K562 (cell line): Measurements from ENCODE around the gene ZNF724. TPM values are rescaled to one million over a fixed set of nuclear protein-coding genes. Genes with fewer than 3 reads are reported as not detected.

Experiments
- ATAC-seq: fragments of 200-7000 bp; cut with Tn5 transposase; 3 replicates; pipeline ENCODE4 v1.9.1; 2020; ENCODE audit warnings: moderate library complexity
- Bru-seq: library from RNA; stranded (reverse); fragments of 400-500 nt; gene quantifications from one replicate; lab custom pipeline; 2021; lab: Mats Ljungman, UMichigan
- BruChase-seq, 2 experiments: library from RNA; stranded (reverse); fragments of 400-500 nt; gene quantifications; one replicate each; lab custom pipeline; 2021; lab: Mats Ljungman, UMichigan
- BruUV-seq: library from RNA; stranded (reverse); fragments of 400-500 nt; replicated peaks from 2 replicates; lab custom pipeline; 2021; lab: Mats Ljungman, UMichigan
- CTCF ChIA-PET: fragments of 300-600 bp; formaldehyde crosslinking; extraction: SDS; loops from one replicate; lab custom pipeline; 2021; ENCODE audit warnings: low intra/inter-chr PET ratio; lab: Yijun Ruan, JAX
- POLR2A ChIA-PET: fragments of 300-600, 350-650 bp; sonication (Branson Sonifier 250); formaldehyde crosslinking; extraction: SDS; loops from one replicate; lab custom pipeline; 2021; ENCODE audit warnings: antibody characterized with exemption, inconsistent platforms; lab: Yijun Ruan, JAX
- DNase-seq, 4 experiments: peaks; one replicate each; pipeline versions ENCODE4 v3.0.0 to v3.0.0-alpha.2; 2011 to 2018; ENCODE audit warnings: low spot score in 3 of 4, mixed read lengths in 3 of 4; ENCODE audit errors: extremely low read depth in 1 of 4
- FAIRE-seq: peaks from 2 replicates; lab custom pipeline; 2011; peaks lifted over from hg19 to GRCh38; lab: Jason Lieb, UNC
- H2AFZ ChIP-seq: 2 replicates; pipeline ENCODE4 v1.6.0; 2011; ENCODE audit warnings: low read depth, low read length, control low read depth, inconsistent platforms
- H3K27ac ChIP-seq: fragments of 200-600 bp; 3 replicates; pipeline ENCODE4 v1.8.0; 2011; ENCODE audit warnings: low read depth, mild to moderate bottlenecking, control low read depth, inconsistent platforms, low read length, moderate library complexity, mixed read lengths; ENCODE audit errors: extremely low read depth
- H3K27me3 ChIP-seq, 2 experiments: fragments of 300-600 bp in 1 of 2; 2 replicates in 1 of 2; 3 replicates in 1 of 2; pipeline versions ENCODE4 v1.6.0 to v1.8.0; 2011; ENCODE audit warnings: inconsistent platforms in 2 of 2, low read length in 2 of 2, mild to moderate bottlenecking in 1 of 2, mixed read lengths in 1 of 2, moderate library complexity in 1 of 2; ENCODE audit not compliant: control insufficient read depth in 2 of 2, insufficient read depth in 2 of 2
- H3K36me3 ChIP-seq: fragments of 300-600 bp; 3 replicates; pipeline ENCODE4 v1.8.0; 2011; ENCODE audit warnings: mild to moderate bottlenecking, low read length, inconsistent platforms; ENCODE audit not compliant: control insufficient read depth, insufficient read depth
- H3K4me1 ChIP-seq, 2 experiments: fragments of 200-600 bp in 1 of 2; replicated peaks in 1 of 2; 2 replicates in 1 of 2; 3 replicates in 1 of 2; pipeline versions ENCODE4 v1.5.1 to v1.8.0; 2011; ENCODE audit warnings: inconsistent platforms in 2 of 2, low read length in 2 of 2, mild to moderate bottlenecking in 1 of 2, mixed read lengths in 1 of 2, moderate library complexity in 1 of 2; ENCODE audit not compliant: control insufficient read depth in 2 of 2, insufficient read depth in 2 of 2
- H3K4me2 ChIP-seq: 2 replicates; pipeline ENCODE4 v1.6.1; 2011; ENCODE audit warnings: low read length, control low read depth, inconsistent platforms, mixed read lengths; ENCODE audit not compliant: insufficient read depth
- H3K4me3 ChIP-seq: fragments of 200-600 bp; sonication (generic), shearing (Covaris generic); 2 replicates; pipeline ENCODE4 v1.5.1; 2016; ENCODE audit warnings: control low read depth, inconsistent platforms
- H3K79me2 ChIP-seq: fragments of 200-600 bp; 3 replicates; pipeline ENCODE4 v1.8.0; 2011; ENCODE audit warnings: low read length, inconsistent platforms; ENCODE audit not compliant: control insufficient read depth, insufficient read depth
- H3K9ac ChIP-seq, 2 experiments: 2 replicates each; pipeline versions ENCODE4 v1.6.0 to v1.6.1; 2011; ENCODE audit warnings: low read depth in 2 of 2, low read length in 2 of 2, control low read depth in 1 of 2, inconsistent platforms in 1 of 2, mild to moderate bottlenecking in 1 of 2, mixed read lengths in 1 of 2; ENCODE audit not compliant: insufficient read depth in 1 of 2
- H3K9me1 ChIP-seq: one replicate; pipeline ENCODE4 v1.6.0; 2011; ENCODE audit warnings: inconsistent platforms, mild to moderate bottlenecking, low read length, moderate library complexity; ENCODE audit not compliant: control insufficient read depth, insufficient read depth
- H3K9me3 ChIP-seq: replicated peaks from 2 replicates; pipeline ENCODE4 v1.5.1; 2011; ENCODE audit warnings: low read depth, low read length, inconsistent platforms; ENCODE audit not compliant: control insufficient read depth, insufficient read depth
- H4K20me1 ChIP-seq: replicated peaks from 2 replicates; pipeline ENCODE4 v1.6.1; 2011; ENCODE audit warnings: low read length, inconsistent platforms, mixed read lengths; ENCODE audit not compliant: control insufficient read depth, insufficient read depth
- ARID1B ChIP-seq: fragments of 450-650 bp; IDR thresholded peaks from 2 replicates; pipeline ENCODE4 v1.6.1; 2016; ENCODE audit warnings: antibody characterized with exemption, mild to moderate bottlenecking, inconsistent platforms
- ESRRB ChIP-seq: fragments of 250-450 bp; sonication (Bioruptor Pico); IDR thresholded peaks from 2 replicates; pipeline ENCODE4 v1.5.0; 2020; ENCODE audit warnings: mild to moderate bottlenecking, moderate library complexity, borderline replicate concordance
- FUS ChIP-seq: fragments of 200-400 bp; formaldehyde crosslinking; optimal IDR thresholded peaks from 2 replicates; pipeline ENCODE3; 2017; ENCODE audit warnings: low read depth, low read length
- JUND ChIP-seq, 2 experiments: IDR thresholded peaks; 2 replicates in 1 of 2; 3 replicates in 1 of 2; pipeline ENCODE4 v1.6.1; 2011; ENCODE audit warnings: borderline replicate concordance in 2 of 2, low read depth in 2 of 2, low read length in 2 of 2, improper control_type of control experiment in 1 of 2, missing biosample characterization in 1 of 2, missing genetic modification characterization in 1 of 2, missing genetic modification reagents in 1 of 2
- MTA1 ChIP-seq: fragments of 450-650 bp; IDR thresholded peaks from 2 replicates; pipeline ENCODE4 v1.6.1; 2017; ENCODE audit warnings: borderline replicate concordance
- NR2F6 ChIP-seq: fragments of 450-650 bp; formaldehyde crosslinking; IDR thresholded peaks from 2 replicates; pipeline ENCODE4 v1.4.0; 2020; ENCODE audit warnings: mild to moderate bottlenecking
- RBFOX2 ChIP-seq: fragments of 200-400 bp; formaldehyde crosslinking; IDR thresholded peaks from 2 replicates; pipeline ENCODE4 v1.6.1; 2017; ENCODE audit warnings: low read depth, mild to moderate bottlenecking, low read length, moderate library complexity
- RBM25 ChIP-seq: fragments of 200-400 bp; formaldehyde crosslinking; IDR thresholded peaks from 2 replicates; pipeline ENCODE4 v1.6.1; 2018; ENCODE audit warnings: low read length, low read depth, moderate library complexity; ENCODE audit not compliant: severe bottlenecking
- RBM34 ChIP-seq: fragments of 200-400 bp; formaldehyde crosslinking; IDR thresholded peaks from 2 replicates; pipeline ENCODE4 v1.6.1; 2018; ENCODE audit warnings: low read length, borderline replicate concordance; ENCODE audit not compliant: insufficient read depth
- STAG1 ChIP-seq: sonication (generic); formaldehyde crosslinking; IDR thresholded peaks from 2 replicates; pipeline ENCODE4 v1.5.0; 2020; ENCODE audit warnings: missing genetic modification reagents, borderline replicate concordance
- TBL1XR1 ChIP-seq, 2 experiments: IDR thresholded peaks; 2 replicates each; pipeline ENCODE4 v1.6.1; 2012; ENCODE audit warnings: improper control_type of control experiment in 2 of 2, low read length in 2 of 2, mild to moderate bottlenecking in 1 of 2
- TCF3 ChIP-seq: sonication (generic); formaldehyde crosslinking; IDR thresholded peaks from 2 replicates; pipeline ENCODE4 v1.4.0; 2020; ENCODE audit warnings: mild to moderate bottlenecking, missing genetic modification reagents
- ZBTB7A ChIP-seq: IDR thresholded peaks from 2 replicates; pipeline ENCODE4 v1.6.1; 2011; ENCODE audit warnings: low read depth, mild to moderate bottlenecking, low read length, moderate library complexity, borderline replicate concordance; ENCODE audit not compliant: control insufficient read depth
- ZFX ChIP-seq: sonication (generic); formaldehyde crosslinking; IDR thresholded peaks from 2 replicates; pipeline ENCODE4 v1.8.0; 2022; ENCODE audit warnings: mild to moderate bottlenecking, missing genetic modification reagents, moderate library complexity
- ZNF224 ChIP-seq: sonication (generic); formaldehyde crosslinking; IDR thresholded peaks from 2 replicates; pipeline ENCODE4 v1.8.0; 2022; ENCODE audit warnings: mild to moderate bottlenecking, missing genetic modification reagents
- ZNF239 ChIP-seq: fragments of 250-450 bp; sonication (Bioruptor Pico); IDR thresholded peaks from 2 replicates; pipeline ENCODE4 v1.4.0; 2020; ENCODE audit warnings: mild to moderate bottlenecking
- WGBS: fragments of 100-300 bp; shearing (Covaris generic); methylation state at CpG from one replicate; pipeline ENCODE4 v1.1.6; 2016; ENCODE audit warnings: low coverage, mixed read lengths; ENCODE audit not compliant: insufficient coverage; ENCODE audit errors: missing lambda C conversion rate; 5-methylcytosine and 5-hydroxymethylcytosine counted together
- in situ Hi-C: fragments of 300-500 bp; cut with MboI; formaldehyde crosslinking; loops from 4 replicates; pipeline ENCODE4 v1.15.0; 2018; ENCODE audit warnings: inconsistent platforms, mixed read lengths
- intact Hi-C: fragments of 100-400 bp; cut with micrococcal nuclease; formaldehyde crosslinking; loops from 2 replicates; pipeline ENCODE4 v1.14.2; 2022
- long read RNA-seq, 3 experiments: library from polyadenylated mRNA in 2 of 3; library from RNA in 1 of 3; unstranded in 2 of 3; stranded (forward) in 1 of 3; transcript quantifications; one replicate each; pipeline ENCODE4 v2.0.0, GENCODE V29; 2019 to 2022
- polyA minus RNA-seq, 3 experiments: library from RNA; depleted of rRNA, polyadenylated mRNA; stranded (reverse); fragments of >200 nt; gene quantifications; 2 replicates each; pipeline ENCODE4 v1.2.3, GENCODE V29; 2011
- polyA plus RNA-seq, 8 experiments: library from polyadenylated mRNA; depleted of rRNA in 4 of 8; stranded (reverse) in 5 of 8; unstranded in 3 of 8; fragments of >200 nt; fragmentation: Nextera tagmentation in 2 of 8; fragmentation: Illumina TruSeq in 1 of 8; extraction: Ambion mirVana in 2 of 8; extraction: Trizol in 1 of 8; gene quantifications; 2 replicates each; pipeline versions ENCODE4 v1.2.1 to v1.2.3, GENCODE V29; 2011 to 2014; ENCODE audit warnings: inconsistent platforms in 1 of 8, missing spikeins in 1 of 8
- total RNA-seq, 7 experiments: library from RNA; depleted of rRNA in 6 of 7; stranded (reverse); fragments of >200 nt in 6 of 7; fragmentation: Illumina TruSeq in 2 of 7; extraction: Trizol in 2 of 7; gene quantifications; 2 replicates each; pipeline versions ENCODE4 v1.2.1 to v1.2.3, GENCODE V29; 2011 to 2021; ENCODE audit warnings: low replicate concordance in 1 of 7
- TF ChIP-seq, protein P1 (sequence below): fragments of 450-650 bp; IDR thresholded peaks from 2 replicates; pipeline ENCODE4 v1.6.1; 2018; ENCODE audit warnings: mild to moderate bottlenecking, low read depth; ENCODE audit not compliant: partially characterized antibody

The ZNF724 gene
- total RNA-seq (2011; cell fraction: chromatin; rRNA removed; ENCODE audit: low replicate concordance) = 1.9 and 4.3 TPM in 2 replicates
- 2.3 and 3.0 TPM in 2 replicates for total RNA-seq (2011; cell fraction: nucleolus; rRNA removed)
- total RNA-seq (2011; cell fraction: nucleoplasm; rRNA removed) = 2.2 and 2.7 TPM in 2 replicates
- total RNA-seq (2014; rRNA removed) (2.0 and 3.4 TPM in 2 replicates), total RNA-seq (2014; rRNA removed; fragmentation: Illumina TruSeq; extraction: Trizol) (4.2 and 5.1 TPM in 2 replicates), total RNA-seq (2015; rRNA removed; fragmentation: Illumina TruSeq; extraction: Trizol) (3.1 and 3.3 TPM in 2 replicates), total RNA-seq (2021) (1.8 and 2.3 TPM in 2 replicates), polyA plus RNA-seq (2011; rRNA removed) (0.49 and 2.0 TPM in 2 replicates), polyA plus RNA-seq (2014; fragmentation: Illumina TruSeq; extraction: Trizol) (1.1 and 1.2 TPM in 2 replicates), polyA plus RNA-seq (2014; fragmentation: Nextera tagmentation; extraction: Ambion mirVana) (under 1 TPM; 0.18 TPM), polyA plus RNA-seq (2014; rRNA removed) (0.41 and 1.3 TPM in 2 replicates), polyA minus RNA-seq (2011; rRNA and poly(A)+ RNA removed) (3.1 and 14.8 TPM in 2 replicates), Bru-seq, nascent RNA (percentile 57 among the genes with signal in this experiment), BruChase-seq, experiment 1, labeled RNA remaining after a 2-hour chase (percentile 73 among the genes with signal in this experiment), BruChase-seq, experiment 2, labeled RNA remaining after a 6-hour chase (percentile 82 among the genes with signal in this experiment)
- 0.49 and 1.1 TPM in 2 replicates for polyA plus RNA-seq (2011; cell fraction: cytosol; rRNA removed)
- polyA plus RNA-seq (2011; cell fraction: nucleus; rRNA removed) = 0.32 and 1.3 TPM in 2 replicates
- 0.48 and 0.55 TPM in 2 replicates for polyA plus RNA-seq (2012)
- 0.46 and 7.1 TPM in 2 replicates for polyA minus RNA-seq (2011; cell fraction: cytosol; rRNA and poly(A)+ RNA removed)
- polyA minus RNA-seq (2011; cell fraction: nucleus; rRNA and poly(A)+ RNA removed) = 1.6 and 3.4 TPM in 2 replicates
- long read RNA-seq, experiment 1, partial matches to known transcripts = 0 of 4 reads
- long read RNA-seq, experiment 1, other reads (novel, unspliced or antisense) = 0 of 4 reads
- long read RNA-seq, experiment 2 = 0 reads
- long read RNA-seq, experiment 3 = 0 reads

DNA sequence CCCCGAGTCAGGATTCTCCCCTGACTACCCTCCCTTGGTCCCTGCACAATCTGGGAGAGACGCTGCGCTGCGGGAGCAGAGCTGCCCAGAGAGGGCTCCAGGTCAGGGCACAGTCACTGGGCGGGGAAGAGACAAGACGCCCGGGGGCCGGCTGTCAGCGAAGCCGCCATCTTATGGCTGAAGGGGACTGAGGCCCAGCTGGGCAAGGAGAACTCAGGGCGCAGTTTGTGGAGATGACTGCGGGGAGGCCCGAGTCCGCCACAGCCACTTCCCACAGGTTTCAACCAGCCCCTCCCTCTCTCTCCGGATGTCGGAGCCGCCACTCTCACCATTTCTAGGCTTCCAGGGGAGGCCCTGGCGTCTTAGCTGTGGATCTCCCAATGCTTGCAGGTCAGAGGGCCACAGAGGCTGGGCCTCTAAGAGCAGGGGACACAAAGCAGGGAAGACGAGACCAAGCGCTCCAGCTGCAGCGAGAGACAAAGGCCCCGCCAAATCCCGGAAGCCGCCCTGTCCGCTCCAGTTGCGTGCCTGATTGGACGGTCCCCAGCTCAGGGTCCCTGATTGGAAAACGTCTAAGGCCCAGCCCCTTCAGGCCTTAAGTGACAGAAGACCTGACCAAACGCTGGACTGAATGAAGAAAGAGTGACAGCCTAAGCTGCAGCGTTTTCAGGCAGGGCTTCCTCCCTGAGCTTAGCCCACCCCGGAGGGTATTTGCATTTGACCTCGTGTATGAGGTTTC, at the start of gene ZNF724:
Gene ZNF724 (minus strand): TSS at position 484 of the 739 bp plus-strand sequence. CDS start 152 bp downstream, at position 332.
- TSS peak; percentile 52 for BruUV-seq
- in situ Hi-C loops = no loop called here
- peak; percentile 30 to 80 (median 48) for DNase-seq
- Histone ChIP-seq H3K4me3 (peak within 1 kb of the TSS; percentile 40), H2AFZ (0 out of 2 replicates have a peak within 1 kb of the TSS, but pooled peaks have one; percentile 40), H3K9ac (peak within 1 kb of the TSS in 1 of 2 experiments; percentile 43; a peak in 1 of 4 replicates), H3K36me3 (no peaks in the 10 kb centered on the region), H3K9me1 (no peaks in the 10 kb centered on the region), H3K79me2 (no peaks in the 10 kb centered on the region; the same call in 2 of the 3 replicates), H3K27me3 (no peaks in the 10 kb centered on the region), H3K4me2 (no peak within 1 kb of the TSS), H4K20me1 (no peaks in the 10 kb centered on the region), H3K4me1 (no peaks in the 10 kb centered on the region; a peak in 1 of 5 replicates), H3K9me3 (no peaks in the 10 kb centered on the region), H3K27ac (peak within 1 kb of the TSS; percentile 55; the same call in 1 of the 3 replicates)
- ChIA-PET POLR2A (no interaction called here), CTCF (no interaction called here)
- ATAC-seq = peak; percentile 97
- intact Hi-C loops = no loop called here
- 1% methylated on average over 31 of the region's 32 CpGs for WGBS
- no peak for FAIRE-seq
- TF ChIP-seq ESRRB (CRISPR knock-in tag) (no peak), ZNF224 (no peak), MTA1 (no peak), JUND (IDR thresholded peaks at IDR 0.05; ENCODE audit: borderline replicate concordance, low read depth, low read length) (no peak), JUND (tag; IDR thresholded peaks at IDR 0.05; ENCODE audit: borderline replicate concordance, low read depth, low read length) (no peak), NR2F6 (CRISPR knock-in tag) (no peak), FUS (no peak), RBM34 (no peak), ZNF239 (CRISPR knock-in tag) (no peak), ZBTB7A (no peak), STAG1 (CRISPR knock-in tag) (no peak), ZFX (CRISPR knock-in tag) (no peak), RBFOX2 (peak; percentile 57), RBM25 (peak; percentile 15), ARID1B (no peak), TBL1XR1 (IDR thresholded peaks at IDR 0.05; ENCODE audit: low read length in 2 of 2) (no peak), TCF3 (CRISPR knock-in tag) (no peak)
- TF ChIP-seq, protein P1, sequence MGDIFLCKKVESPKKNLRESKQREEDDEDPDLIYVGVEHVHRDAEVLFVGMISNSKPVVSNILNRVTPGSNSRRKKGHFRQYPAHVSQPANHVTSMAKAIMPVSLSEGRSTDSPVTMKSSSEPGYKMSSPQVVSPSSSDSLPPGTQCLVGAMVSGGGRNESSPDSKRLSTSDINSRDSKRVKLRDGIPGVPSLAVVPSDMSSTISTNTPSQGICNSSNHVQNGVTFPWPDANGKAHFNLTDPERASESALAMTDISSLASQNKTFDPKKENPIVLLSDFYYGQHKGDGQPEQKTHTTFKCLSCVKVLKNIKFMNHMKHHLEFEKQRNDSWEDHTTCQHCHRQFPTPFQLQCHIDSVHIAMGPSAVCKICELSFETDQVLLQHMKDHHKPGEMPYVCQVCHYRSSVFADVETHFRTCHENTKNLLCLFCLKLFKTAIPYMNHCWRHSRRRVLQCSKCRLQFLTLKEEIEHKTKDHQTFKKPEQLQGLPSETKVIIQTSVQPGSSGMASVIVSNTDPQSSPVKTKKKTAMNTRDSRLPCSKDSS = no peak
